Natural killer cell (primary cell): Measurements from ENCODE around the gene TGM3. TPM values are rescaled to one million over a fixed set of nuclear protein-coding genes. Genes with fewer than 3 reads are reported as not detected.

ENCODE experiments used
- ATAC-seq, 3 donors: fragments of 150-1000 bp in 2 of 3; fragments of 200-7000 bp in 1 of 3; cut with Tn5 transposase; 1 replicate in 1 of 3; 2 replicates in 2 of 3; pipeline ENCODE4 v1.10.0; 2021; ENCODE audit warnings: mild to moderate bottlenecking in 2 of 3, moderate library complexity in 2 of 3
- DNase-seq, 2 donors: peaks; one replicate each; pipeline versions ENCODE4 v3.0.0 to v3.0.0-alpha.2; 2013 to 2021; ENCODE audit warnings: mixed read lengths in 1 of 2
- H3K27ac ChIP-seq: one replicate; pipeline ENCODE4 v1.5.1; 2013; ENCODE audit warnings: mild to moderate bottlenecking, low read length
- H3K27me3 ChIP-seq: one replicate; pipeline ENCODE4 v1.6.1; 2013; ENCODE audit warnings: low read length; ENCODE audit not compliant: control insufficient read depth, insufficient read depth
- H3K36me3 ChIP-seq: one replicate; pipeline ENCODE4 v1.6.1; 2013; ENCODE audit warnings: low read length; ENCODE audit not compliant: control insufficient read depth, insufficient read depth
- H3K4me1 ChIP-seq: one replicate; pipeline ENCODE4 v1.6.1; 2013; ENCODE audit warnings: low read length; ENCODE audit not compliant: control insufficient read depth, insufficient read depth
- H3K4me3 ChIP-seq: one replicate; pipeline ENCODE4 v1.5.1; 2013; ENCODE audit warnings: low read length
- H3K9me3 ChIP-seq: one replicate; pipeline ENCODE4 v1.6.1; 2013; ENCODE audit warnings: low read length; ENCODE audit not compliant: control insufficient read depth, insufficient read depth
- H3K27ac Mint-ChIP-seq, 2 donors: one replicate each; pipeline ENCODE4 v1.8.0; 2022; ENCODE audit warnings: mild to moderate bottlenecking in 2 of 2, mixed read lengths in 2 of 2, moderate library complexity in 1 of 2
- H3K27me3 Mint-ChIP-seq, 2 donors: one replicate each; pipeline ENCODE4 v1.8.0; 2022; ENCODE audit warnings: low read depth in 2 of 2, mixed read lengths in 2 of 2
- H3K36me3 Mint-ChIP-seq: one replicate; pipeline ENCODE4 v1.8.0; 2022; ENCODE audit warnings: mixed read lengths
- H3K4me1 Mint-ChIP-seq, 2 donors: one replicate each; pipeline ENCODE4 v1.8.0; 2022; ENCODE audit warnings: mixed read lengths in 2 of 2
- H3K4me3 Mint-ChIP-seq: one replicate; pipeline ENCODE4 v1.8.0; 2022; ENCODE audit warnings: mild to moderate bottlenecking, moderate library complexity, mixed read lengths
- H3K9me3 Mint-ChIP-seq, 2 donors: one replicate each; pipeline ENCODE4 v1.8.0; 2022; ENCODE audit warnings: mixed read lengths in 2 of 2
- WGBS: methylation state at CpG from one replicate; pipeline ENCODE4 v1.1.7; 2013; ENCODE audit warnings: missing lambda C conversion rate; ENCODE audit not compliant: insufficient coverage; 5-methylcytosine and 5-hydroxymethylcytosine counted together
- intact Hi-C: fragments of 100-400 bp; cut with micrococcal nuclease; formaldehyde crosslinking; loops from one replicate; pipeline ENCODE4 v1.14.2; 2022
- total RNA-seq, 4 donors: library from RNA; stranded (reverse); fragments of 120-200 nt in 1 of 4; gene quantifications; one replicate each; pipeline versions ENCODE4 v1.2.3 to v1.2.4, GENCODE V29; 2013 to 2022
- TF ChIP-seq, protein P1 (sequence below): fragments of 200-600 bp; IDR thresholded peaks from one replicate; pipeline ENCODE4 v1.8.0; 2022; ENCODE audit warnings: antibody characterized with exemption

The TGM3 gene
- total RNA-seq, 3 donors from 2014 or later (not counting 1 experiment from before 2014, with no cell fraction given): not detected

DNA sequence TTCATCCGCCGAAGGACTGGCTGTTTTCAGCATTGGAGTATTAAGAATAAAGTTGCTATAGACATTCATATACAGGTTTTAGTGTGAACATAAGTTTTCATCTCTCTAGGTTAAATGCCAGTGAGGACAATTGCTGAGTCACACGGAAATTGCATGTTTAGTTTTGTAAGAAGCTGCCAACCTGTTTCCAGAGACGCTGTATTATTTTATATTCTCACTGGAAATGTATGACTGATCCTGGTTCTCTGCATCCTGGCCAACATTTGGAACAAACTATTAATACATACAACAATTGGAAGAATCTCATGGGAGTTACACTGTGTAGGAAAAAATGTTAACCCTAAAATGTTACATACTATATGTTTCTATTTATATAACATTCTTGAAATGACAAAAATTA is 68.2 kb downstream of the TGM3 start:
- ATAC-seq: no peak
- WGBS: 78% methylated on average over 4 of the region's 4 CpGs
- Histone ChIP-seq H3K27ac (no peak overlapping the region), H3K4me3 (no peak overlapping the region), H3K9me3 (no peaks in the 10 kb centered on the region), H3K27me3 (peaks cover 5% of the 10 kb centered on the region), H3K36me3 (no peaks in the 10 kb centered on the region), H3K4me1 (no peaks in the 10 kb centered on the region)
- intact Hi-C loops: no loop called here
- TF ChIP-seq, protein P1, sequence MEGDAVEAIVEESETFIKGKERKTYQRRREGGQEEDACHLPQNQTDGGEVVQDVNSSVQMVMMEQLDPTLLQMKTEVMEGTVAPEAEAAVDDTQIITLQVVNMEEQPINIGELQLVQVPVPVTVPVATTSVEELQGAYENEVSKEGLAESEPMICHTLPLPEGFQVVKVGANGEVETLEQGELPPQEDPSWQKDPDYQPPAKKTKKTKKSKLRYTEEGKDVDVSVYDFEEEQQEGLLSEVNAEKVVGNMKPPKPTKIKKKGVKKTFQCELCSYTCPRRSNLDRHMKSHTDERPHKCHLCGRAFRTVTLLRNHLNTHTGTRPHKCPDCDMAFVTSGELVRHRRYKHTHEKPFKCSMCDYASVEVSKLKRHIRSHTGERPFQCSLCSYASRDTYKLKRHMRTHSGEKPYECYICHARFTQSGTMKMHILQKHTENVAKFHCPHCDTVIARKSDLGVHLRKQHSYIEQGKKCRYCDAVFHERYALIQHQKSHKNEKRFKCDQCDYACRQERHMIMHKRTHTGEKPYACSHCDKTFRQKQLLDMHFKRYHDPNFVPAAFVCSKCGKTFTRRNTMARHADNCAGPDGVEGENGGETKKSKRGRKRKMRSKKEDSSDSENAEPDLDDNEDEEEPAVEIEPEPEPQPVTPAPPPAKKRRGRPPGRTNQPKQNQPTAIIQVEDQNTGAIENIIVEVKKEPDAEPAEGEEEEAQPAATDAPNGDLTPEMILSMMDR: no peak
- Mint-ChIP-seq H3K36me3 (peaks cover 15% of the 10 kb centered on the region), H3K27me3 (peaks cover 34 to 64% of the 10 kb centered on the region in 2 donors), H3K4me3 (no peak overlapping the region), H3K9me3 (peaks cover 0 to 3% of the 10 kb centered on the region in 2 donors), H3K4me1 (no peaks in the 10 kb centered on the region), H3K27ac (no peak overlapping the region)
- no peak for DNase-seq

DNA sequence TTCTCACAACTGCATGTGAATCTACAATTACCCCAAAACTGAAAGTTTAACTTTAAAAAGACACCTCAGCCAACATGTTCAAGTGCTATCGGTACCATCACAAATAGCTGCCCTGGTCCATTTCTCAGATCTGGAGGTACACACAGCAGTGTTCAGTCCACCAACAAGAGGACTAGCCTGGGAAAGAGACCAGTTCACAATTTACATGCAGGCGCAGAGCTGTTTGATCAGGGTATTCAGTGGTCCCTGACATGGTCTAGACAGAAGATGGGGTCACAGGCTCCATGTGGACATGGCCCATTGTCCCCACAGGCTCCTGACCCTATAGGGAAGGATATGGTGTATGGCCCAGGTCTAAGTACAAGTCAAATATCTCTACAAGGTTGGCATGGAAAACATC is 69.3 kb downstream of the TGM3 start:
- H3K4me1 ChIP-seq: no peaks in the 10 kb centered on the region
- H3K9me3 Mint-ChIP-seq: peaks cover 0 to 3% of the 10 kb centered on the region in 2 donors
- H3K4me3 Mint-ChIP-seq: no peak overlapping the region
- intact Hi-C loops: no loop called here
- peaks cover 15% of the 10 kb centered on the region for H3K36me3 Mint-ChIP-seq
- H3K27ac ChIP-seq: no peak overlapping the region
- H3K9me3 ChIP-seq: no peaks in the 10 kb centered on the region
- DNase-seq: no peak
- TF ChIP-seq, protein P1: no peak
- no peak for ATAC-seq
- no peak overlapping the region for H3K4me3 ChIP-seq
- WGBS: 94% methylated on average over 2 of the region's 2 CpGs
- H3K27me3 Mint-ChIP-seq: peaks cover 35 to 59% of the 10 kb centered on the region in 2 donors
- no peaks in the 10 kb centered on the region for H3K4me1 Mint-ChIP-seq
- H3K27ac Mint-ChIP-seq: no peak overlapping the region
- no peaks in the 10 kb centered on the region for H3K36me3 ChIP-seq
- H3K27me3 ChIP-seq: peaks cover 5% of the 10 kb centered on the region

GRCh38 chr20:2365666-2366065 is 69.9 kb downstream of the TGM3 start:
- Mint-ChIP-seq H3K4me3 (no peak overlapping the region), H3K4me1 (no peaks in the 10 kb centered on the region), H3K27ac (no peak overlapping the region), H3K27me3 (peaks cover 38 to 59% of the 10 kb centered on the region in 2 donors), H3K9me3 (peaks cover 0 to 3% of the 10 kb centered on the region in 2 donors), H3K36me3 (peaks cover 15% of the 10 kb centered on the region)
- no peaks in the 10 kb centered on the region for H3K9me3 ChIP-seq
- no peak for ATAC-seq
- WGBS: 72% methylated on average over 2 of the region's 3 CpGs
- H3K4me1 ChIP-seq: no peaks in the 10 kb centered on the region
- no peaks in the 10 kb centered on the region for H3K36me3 ChIP-seq
- H3K27ac ChIP-seq: no peak overlapping the region
- intact Hi-C loops: no loop called here
- no peak overlapping the region for H3K4me3 ChIP-seq
- DNase-seq: no peak
- peaks cover 5% of the 10 kb centered on the region for H3K27me3 ChIP-seq
- TF ChIP-seq, protein P1: no peak

DNA sequence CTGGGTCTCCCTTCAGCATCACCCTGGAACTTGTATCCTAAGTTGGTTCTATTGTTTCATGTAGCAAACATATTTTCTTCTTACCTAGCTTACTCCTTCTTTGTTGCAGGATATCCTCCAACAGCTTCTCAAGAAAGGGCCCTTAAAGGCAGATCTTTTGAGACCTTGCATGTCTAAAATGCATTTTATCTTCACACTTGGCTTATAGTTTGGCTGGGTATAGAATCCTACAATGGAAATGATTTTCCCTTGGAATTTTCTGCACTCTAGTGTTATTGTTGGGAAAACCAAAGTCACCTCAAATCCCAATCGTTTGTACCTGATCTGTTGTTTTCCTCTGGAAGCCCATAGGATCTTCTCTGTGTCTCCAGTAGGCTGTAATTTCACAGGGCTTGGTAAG is 72.8 kb downstream of the TGM3 start:
- Mint-ChIP-seq H3K36me3 (no peaks in the 10 kb centered on the region), H3K4me1 (no peaks in the 10 kb centered on the region), H3K27me3 (peaks cover 36 to 68% of the 10 kb centered on the region in 2 donors), H3K9me3 (no peaks in the 10 kb centered on the region), H3K27ac (no peak overlapping the region), H3K4me3 (no peak overlapping the region)
- H3K9me3 ChIP-seq: no peaks in the 10 kb centered on the region
- peaks cover 7% of the 10 kb centered on the region for H3K27me3 ChIP-seq
- H3K36me3 ChIP-seq: no peaks in the 10 kb centered on the region
- H3K4me1 ChIP-seq: no peaks in the 10 kb centered on the region
- intact Hi-C loops: no loop called here
- no peak overlapping the region for H3K4me3 ChIP-seq
- DNase-seq (no peak), ATAC-seq (no peak)
- WGBS: 69% methylated on average over 1 of the region's 1 CpG
- TF ChIP-seq, protein P1: no peak
- no peak overlapping the region for H3K27ac ChIP-seq
